Suprapubic skin (tissue), 4 donors: Measurements from ENCODE around the gene UHRF2. TPM values are rescaled to one million over a fixed set of nuclear protein-coding genes. Genes with fewer than 3 reads are reported as not detected.
"Not testable (repeated sequence)": the region's sequence is repeated elsewhere in the genome, so short reads cannot be mapped to it uniquely, and the experiment has no call there.

Source experiments
- DNase-seq, 2 donors: peaks; one replicate each; pipeline ENCODE4 v3.0.0-alpha.2; 2019; ENCODE audit warnings: low spot score in 2 of 2
- H3K27ac ChIP-seq: fragments of 200-600 bp; sonication (generic); one replicate; pipeline ENCODE4 v1.5.1; 2019
- H3K27me3 ChIP-seq: fragments of 200-600 bp; sonication (generic); one replicate; pipeline ENCODE4 v1.5.1; 2019
- H3K36me3 ChIP-seq: fragments of 200-600 bp; sonication (generic); one replicate; pipeline ENCODE4 v1.5.1; 2019
- H3K4me1 ChIP-seq: fragments of 200-600 bp; sonication (generic); one replicate; pipeline ENCODE4 v1.5.1; 2019
- H3K4me3 ChIP-seq: fragments of 200-600 bp; sonication (generic); one replicate; pipeline ENCODE4 v1.5.1; 2019; ENCODE audit warnings: mild to moderate bottlenecking
- H3K9me3 ChIP-seq: fragments of 200-600 bp; sonication (generic); one replicate; pipeline ENCODE4 v1.5.1; 2019
- CTCF ChIP-seq, 2 donors: fragments of 200-600 bp in 1 of 2; fragments of 450-650 bp in 1 of 2; sonication (generic) in 1 of 2; IDR thresholded peaks; one replicate each; pipeline ENCODE4 v1.5.1; 2016 to 2019; ENCODE audit warnings: antibody characterized with exemption in 2 of 2, mild to moderate bottlenecking in 1 of 2, moderate library complexity in 1 of 2
- EP300 ChIP-seq: sonication (generic); formaldehyde crosslinking; IDR thresholded peaks from one replicate; pipeline ENCODE4 v1.6.1; 2017; ENCODE audit warnings: antibody characterized with exemption
- POLR2A ChIP-seq, 2 donors: fragments of 450-650 bp; IDR thresholded peaks; one replicate each; pipeline ENCODE4 v1.6.1; 2017; ENCODE audit warnings: antibody characterized with exemption in 2 of 2, mild to moderate bottlenecking in 2 of 2, moderate library complexity in 2 of 2
- POLR2AphosphoS5 ChIP-seq, 3 donors: sonication (generic); formaldehyde crosslinking; IDR thresholded peaks; one replicate each; pipeline ENCODE4 v1.6.1; 2017; ENCODE audit warnings: antibody characterized with exemption in 3 of 3
- WGBS: methylation state at CpG from one replicate; pipeline ENCODE4 v1.1.5; 2018; 5-methylcytosine and 5-hydroxymethylcytosine counted together
- total RNA-seq, 4 donors: library from RNA; depleted of rRNA; stranded (reverse); fragments of >200 nt; gene quantifications; one replicate each; pipeline ENCODE4 v1.1.0, GENCODE V29; 2016

The UHRF2 gene
- total RNA-seq = 100 to 1,000 TPM in 2 of 4 donors, 10 to 100 TPM in 2; 25.5 to 120 (median 70.6) TPM

DNA sequence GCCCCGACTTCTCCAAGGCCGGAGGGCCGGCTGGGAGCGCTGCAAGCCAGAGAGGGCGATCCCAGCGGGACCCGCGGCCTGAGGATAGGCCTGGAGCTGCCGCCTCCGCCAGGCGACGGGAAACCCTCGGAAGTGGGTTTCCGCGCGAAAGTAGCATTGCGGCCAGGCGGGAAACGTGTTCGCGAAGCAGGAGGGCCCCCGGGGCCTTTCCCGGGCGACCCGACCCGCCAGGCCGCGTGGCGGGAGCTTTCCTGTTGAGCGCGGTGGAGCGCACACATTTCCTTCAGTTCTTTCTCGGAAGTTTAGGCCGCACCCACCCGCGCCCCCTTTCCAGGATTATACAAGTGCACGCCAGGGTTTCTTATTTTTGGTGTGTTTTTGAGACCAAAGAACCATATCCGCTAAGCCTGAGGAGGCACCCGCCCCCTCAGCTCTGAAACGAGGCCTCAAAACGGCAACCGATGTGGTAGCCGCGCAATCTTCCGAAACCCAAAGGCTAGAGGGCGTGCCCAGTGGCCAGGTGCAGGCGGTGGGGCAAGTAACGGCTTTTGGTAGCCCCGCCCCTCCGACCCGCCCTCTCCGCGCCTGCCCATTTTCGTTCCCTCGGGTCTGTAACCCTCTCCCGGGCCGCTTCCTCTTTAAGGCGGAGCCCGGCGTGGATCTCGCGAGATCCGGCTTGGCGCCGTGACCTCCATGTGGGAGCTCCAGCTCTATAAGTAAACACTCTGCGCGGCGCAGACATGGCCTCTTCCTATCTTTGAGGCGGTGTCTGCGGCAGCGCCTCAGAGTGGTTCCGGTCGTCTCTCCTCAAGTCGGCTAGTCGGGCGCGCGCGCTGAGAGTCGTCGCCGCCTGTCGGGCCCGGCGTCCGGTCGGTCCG lies at the start of gene UHRF2:
UHRF2 (plus strand) TSS at position 713 of the 878 bp plus-strand sequence. CDS start 292 bp downstream, outside the sequence.
- TF ChIP-seq POLR2AphosphoS5 (IDR thresholded peaks at IDR 0.05) (peak in 2 of 3 donors; percentile 63 to 65), CTCF (IDR thresholded peaks at IDR 0.05) (no peak), POLR2A (IDR thresholded peaks at IDR 0.05) (peak; percentile 68 to 69)
- H3K27ac ChIP-seq = peak within 1 kb of the TSS; percentile 94

GRCh38 chr9:6367128-6367890 lies 45.7 kb upstream of the UHRF2 start:
- Histone ChIP-seq H3K36me3 (no peaks in the 10 kb centered on the region), H3K4me1 (no peaks in the 10 kb centered on the region), H3K4me3 (no peak overlapping the region), H3K9me3 (no peaks in the 10 kb centered on the region), H3K27ac (no peak overlapping the region), H3K27me3 (no peaks in the 10 kb centered on the region)
- DNase-seq = no peak
- TF ChIP-seq POLR2A (IDR thresholded peaks at IDR 0.05) (no peak), EP300 (no peak), CTCF (IDR thresholded peaks at IDR 0.05) (no peak), POLR2AphosphoS5 (IDR thresholded peaks at IDR 0.05) (no peak)
- 62% methylated on average over 4 of the region's 4 CpGs for WGBS

More for the DNA sequence above, at the start of gene UHRF2:
- H3K4me1 ChIP-seq = peaks cover 33% of the 10 kb centered on the region
- WGBS = under 1% methylated on average over 37 of the region's 88 CpGs
- peak within 1 kb of the TSS; percentile 86 for H3K4me3 ChIP-seq
- DNase-seq = peak; percentile 99 to 100
- peaks cover 7% of the 10 kb centered on the region for H3K27me3 ChIP-seq
- no peaks in the 10 kb centered on the region for H3K9me3 ChIP-seq
- no peaks in the 10 kb centered on the region for H3K36me3 ChIP-seq

GRCh38 chr9:6368831-6369230 lies 44.2 kb upstream of the UHRF2 start:
- 94% methylated on average over 2 of the region's 2 CpGs for WGBS
- Histone ChIP-seq H3K27ac (no peak overlapping the region), H3K27me3 (no peaks in the 10 kb centered on the region), H3K4me1 (no peaks in the 10 kb centered on the region), H3K9me3 (no peaks in the 10 kb centered on the region), H3K36me3 (no peaks in the 10 kb centered on the region), H3K4me3 (no peak overlapping the region)
- TF ChIP-seq POLR2AphosphoS5 (IDR thresholded peaks at IDR 0.05) (no peak), CTCF (IDR thresholded peaks at IDR 0.05) (no peak), EP300 (no peak)
- no peak for DNase-seq

DNA sequence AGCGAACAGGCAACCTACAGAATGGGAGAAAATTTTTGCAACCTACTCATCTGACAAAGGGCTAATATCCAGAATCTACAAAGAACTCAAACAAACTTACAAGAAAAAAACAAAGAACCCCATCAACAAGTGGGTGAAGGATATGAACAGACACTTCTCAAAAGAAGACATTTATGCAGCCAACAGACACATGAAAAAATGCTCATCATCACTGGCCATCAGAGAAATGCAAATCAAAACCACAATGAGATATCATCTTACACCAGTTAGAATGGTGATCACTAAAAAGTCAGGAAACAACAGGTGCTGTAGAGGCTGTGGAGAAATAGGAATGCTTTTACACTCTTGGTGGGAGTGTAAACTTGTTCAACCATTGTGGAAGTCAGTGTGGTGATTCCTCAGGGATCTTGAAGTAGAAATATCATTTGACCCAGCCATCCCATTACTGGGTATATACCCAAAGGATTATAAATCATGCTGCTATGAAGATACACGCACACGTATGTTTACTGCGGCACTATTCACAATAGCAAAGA lies 31.5 kb upstream of the UHRF2 start:
- not testable (repeated sequence) for H3K36me3 ChIP-seq, H3K27me3 ChIP-seq, DNase-seq, H3K4me1 ChIP-seq, H3K27ac ChIP-seq, H3K4me3 ChIP-seq, H3K9me3 ChIP-seq
- WGBS = 92% methylated on average over 4 of the region's 4 CpGs

DNA sequence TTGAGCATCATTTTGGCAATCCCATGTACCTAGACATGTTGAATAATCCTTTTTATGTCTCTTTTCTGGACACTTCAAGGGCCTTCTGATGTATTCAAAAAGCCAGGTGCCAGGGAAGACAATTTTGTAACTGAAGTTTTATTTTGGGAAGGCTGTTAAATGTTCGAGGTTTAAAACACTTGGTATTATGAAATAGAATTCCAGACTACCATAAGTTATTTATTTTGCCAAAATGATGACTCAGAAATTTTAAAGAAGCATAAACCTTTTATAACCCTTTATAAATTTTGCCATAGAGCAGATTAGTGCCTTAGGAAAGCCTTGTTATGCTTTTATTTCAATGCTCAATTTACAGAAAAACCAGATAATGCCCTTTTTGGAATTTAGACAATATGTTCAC lies 30.3 kb upstream of the UHRF2 start:
- DNase-seq = no peak
- no peaks in the 10 kb centered on the region for H3K36me3 ChIP-seq
- TF ChIP-seq POLR2AphosphoS5 (IDR thresholded peaks at IDR 0.05) (no peak), CTCF (IDR thresholded peaks at IDR 0.05) (no peak), POLR2A (IDR thresholded peaks at IDR 0.05) (no peak)
- H3K27me3 ChIP-seq = no peaks in the 10 kb centered on the region
- no peaks in the 10 kb centered on the region for H3K9me3 ChIP-seq
- no peak overlapping the region for H3K27ac ChIP-seq
- 22% methylated on average over 1 of the region's 1 CpG for WGBS
- no peak overlapping the region for H3K4me3 ChIP-seq
- H3K4me1 ChIP-seq = no peaks in the 10 kb centered on the region
